Natural killer cell treated with Interleukin-12 subunit alpha and Interleukin-12 subunit beta and Interleukin-15 and Interleukin-18, amount 100 ng/mL, for 72 hours (primary cell): ENCODE results near the gene FCHO1. TPM values are rescaled to one million over a fixed set of nuclear protein-coding genes. Genes with fewer than 3 reads are reported as not detected.

Experiments
- ATAC-seq, 2 donors: fragments of 150-1000 bp; cut with Tn5 transposase in 1 of 2; sonication (Bioruptor Pico), chemical (Tn5 transposase) in 1 of 2; 2 replicates each; pipeline ENCODE4 v1.10.0; 2021
- DNase-seq: peaks from one replicate; pipeline ENCODE4 v3.0.0; 2022; ENCODE audit warnings: low spot score
- H3K27ac Mint-ChIP-seq, 2 donors: 1 replicate in 1 of 2; 2 replicates in 1 of 2; pipeline ENCODE4 v1.8.0; 2022; ENCODE audit warnings: mixed read lengths in 2 of 2, mild to moderate bottlenecking in 1 of 2, moderate library complexity in 1 of 2
- H3K27me3 Mint-ChIP-seq, 2 donors: 1 replicate in 1 of 2; 2 replicates in 1 of 2; pipeline ENCODE4 v1.8.0; 2022; ENCODE audit warnings: mixed read lengths in 2 of 2
- H3K36me3 Mint-ChIP-seq: one replicate; pipeline ENCODE4 v1.8.0; 2022; ENCODE audit warnings: mixed read lengths
- H3K4me1 Mint-ChIP-seq, 2 donors: 1 replicate in 1 of 2; 2 replicates in 1 of 2; pipeline ENCODE4 v1.8.0; 2022; ENCODE audit warnings: low read depth in 2 of 2, mixed read lengths in 2 of 2, mild to moderate bottlenecking in 1 of 2
- H3K4me3 Mint-ChIP-seq: one replicate; pipeline ENCODE4 v1.8.0; 2022; ENCODE audit warnings: mixed read lengths
- H3K9me3 Mint-ChIP-seq: 2 replicates; pipeline ENCODE4 v1.8.0; 2022; ENCODE audit warnings: mixed read lengths
- total RNA-seq, 2 donors: library from RNA; stranded (reverse); gene quantifications; one replicate each; pipeline ENCODE4 v1.2.3, GENCODE V29; 2022

The FCHO1 gene
- total RNA-seq, 2 donors from 2014 or later: 28.6 to 71.0 TPM

- Mint-ChIP-seq H3K9me3 (no peaks in the 10 kb centered on the region), H3K4me3 (no peak overlapping the region), H3K36me3 (peaks cover 5% of the 10 kb centered on the region), H3K27ac (no peak overlapping the region), H3K27me3 (no peaks in the 10 kb centered on the region), H3K4me1 (peaks cover 29 to 33% of the 10 kb centered on the region in 2 donors)
- ATAC-seq (no peak), DNase-seq (no peak)
Observed at GRCh38 chr19:17722655-17723240, 28.5 kb upstream of the FCHO1 start.

- Mint-ChIP-seq H3K4me1 (peaks cover 22 to 29% of the 10 kb centered on the region in 2 donors), H3K36me3 (peaks cover 5% of the 10 kb centered on the region), H3K27ac (no peak overlapping the region)
Observed at GRCh38 chr19:17724655-17725054, 26.6 kb upstream of the FCHO1 start.

GRCh38 chr19:17725422-17726078 is 25.7 kb upstream of the FCHO1 start:
- Mint-ChIP-seq H3K36me3 (peaks cover 5% of the 10 kb centered on the region), H3K27me3 (no peaks in the 10 kb centered on the region), H3K27ac (no peak overlapping the region), H3K4me3 (no peak overlapping the region), H3K4me1 (peaks cover 16 to 29% of the 10 kb centered on the region in 2 donors), H3K9me3 (no peaks in the 10 kb centered on the region)
- ATAC-seq (peak in 1 of 2 donors; percentile 33), DNase-seq (no peak)

More at GRCh38 chr19:17724655-17725054, 26.6 kb upstream of the FCHO1 start:
- DNase-seq: no peak
- no peak overlapping the region for H3K4me3 Mint-ChIP-seq
- no peaks in the 10 kb centered on the region for H3K9me3 Mint-ChIP-seq
- ATAC-seq: no peak
- no peaks in the 10 kb centered on the region for H3K27me3 Mint-ChIP-seq

GRCh38 chr19:17726136-17726741 is 25.0 kb upstream of the FCHO1 start:
- Mint-ChIP-seq H3K36me3 (peaks cover 8% of the 10 kb centered on the region), H3K27me3 (no peaks in the 10 kb centered on the region), H3K4me3 (no peak overlapping the region), H3K9me3 (no peaks in the 10 kb centered on the region), H3K4me1 (peaks cover 14 to 27% of the 10 kb centered on the region in 2 donors), H3K27ac (no peak overlapping the region)
- no peak for DNase-seq
- no peak for ATAC-seq

- H3K36me3 Mint-ChIP-seq: peaks cover 12% of the 10 kb centered on the region
- no peaks in the 10 kb centered on the region for H3K9me3 Mint-ChIP-seq
- DNase-seq: no peak
- no peaks in the 10 kb centered on the region for H3K27me3 Mint-ChIP-seq
- peaks cover 11 to 24% of the 10 kb centered on the region in 2 donors for H3K4me1 Mint-ChIP-seq
- H3K4me3 Mint-ChIP-seq: no peak overlapping the region
- ATAC-seq: peak in 1 of 2 donors; percentile 25
- no peak overlapping the region for H3K27ac Mint-ChIP-seq
Observed at GRCh38 chr19:17726964-17727773, 24.1 kb upstream of the FCHO1 start.

- Mint-ChIP-seq H3K9me3 (no peaks in the 10 kb centered on the region), H3K27ac (no peak overlapping the region), H3K36me3 (peaks cover 12% of the 10 kb centered on the region), H3K4me1 (peaks cover 11 to 23% of the 10 kb centered on the region in 2 donors), H3K4me3 (no peak overlapping the region), H3K27me3 (no peaks in the 10 kb centered on the region)
- DNase-seq (no peak), ATAC-seq (no peak)
Observed at GRCh38 chr19:17727843-17728242, 23.4 kb upstream of the FCHO1 start.

- Mint-ChIP-seq H3K36me3 (peaks cover 7% of the 10 kb centered on the region), H3K9me3 (no peaks in the 10 kb centered on the region), H3K27ac (no peak overlapping the region), H3K4me1 (peaks cover 11 to 24% of the 10 kb centered on the region in 2 donors), H3K27me3 (no peaks in the 10 kb centered on the region), H3K4me3 (no peak overlapping the region)
- ATAC-seq (no peak), DNase-seq (no peak)
Observed at GRCh38 chr19:17733127-17733526, 18.1 kb upstream of the FCHO1 start.

- DNase-seq (no peak), ATAC-seq (no peak)
- no peak overlapping the region for H3K4me3 Mint-ChIP-seq
- no peak overlapping the region for H3K27ac Mint-ChIP-seq
- peaks cover 7% of the 10 kb centered on the region for H3K36me3 Mint-ChIP-seq
- no peaks in the 10 kb centered on the region for H3K27me3 Mint-ChIP-seq
- H3K9me3 Mint-ChIP-seq: no peaks in the 10 kb centered on the region
- peaks cover 11 to 24% of the 10 kb centered on the region in 2 donors for H3K4me1 Mint-ChIP-seq
Observed at GRCh38 chr19:17734146-17734545, 17.1 kb upstream of the FCHO1 start.

GRCh38 chr19:17735410-17735809 is 15.9 kb upstream of the FCHO1 start:
- peaks cover 7% of the 10 kb centered on the region for H3K36me3 Mint-ChIP-seq
- H3K27ac Mint-ChIP-seq: no peak overlapping the region
- DNase-seq: no peak
- H3K4me1 Mint-ChIP-seq: peaks cover 9 to 19% of the 10 kb centered on the region in 2 donors
- H3K27me3 Mint-ChIP-seq: no peaks in the 10 kb centered on the region
- no peak overlapping the region for H3K4me3 Mint-ChIP-seq
- H3K9me3 Mint-ChIP-seq: no peaks in the 10 kb centered on the region
- ATAC-seq: no peak

- Mint-ChIP-seq H3K27me3 (no peaks in the 10 kb centered on the region), H3K27ac (no peak overlapping the region), H3K36me3 (no peaks in the 10 kb centered on the region), H3K9me3 (no peaks in the 10 kb centered on the region), H3K4me3 (no peak overlapping the region), H3K4me1 (peaks cover 0 to 8% of the 10 kb centered on the region in 2 donors)
- no peak for ATAC-seq
- no peak for DNase-seq
Observed at GRCh38 chr19:17737690-17738153, 13.6 kb upstream of the FCHO1 start.

GRCh38 chr19:17739121-17739875 is 12.0 kb upstream of the FCHO1 start:
- no peak overlapping the region for H3K4me3 Mint-ChIP-seq
- peak overlapping the region in 1 of 2 donors; percentile 53 for H3K27ac Mint-ChIP-seq
- DNase-seq (no peak), ATAC-seq (no peak)
- H3K9me3 Mint-ChIP-seq: no peaks in the 10 kb centered on the region
- peaks cover 0 to 8% of the 10 kb centered on the region in 2 donors for H3K4me1 Mint-ChIP-seq
- H3K27me3 Mint-ChIP-seq: no peaks in the 10 kb centered on the region
- no peaks in the 10 kb centered on the region for H3K36me3 Mint-ChIP-seq

- ATAC-seq: no peak
- Mint-ChIP-seq H3K27ac (no peak overlapping the region), H3K27me3 (no peaks in the 10 kb centered on the region), H3K4me3 (no peak overlapping the region), H3K36me3 (no peaks in the 10 kb centered on the region), H3K9me3 (no peaks in the 10 kb centered on the region), H3K4me1 (peaks cover 7 to 12% of the 10 kb centered on the region in 2 donors)
- DNase-seq: no peak
Observed at GRCh38 chr19:17741456-17741855, 9.8 kb upstream of the FCHO1 start.
